MM.1S (cell line): Measurements from ENCODE around the gene AMACR.
A peak's percentile ranks its signal among the peaks of the same experiment; 100 is the strongest.

Experiments used
- DNase-seq: peaks from one replicate; pipeline ENCODE4 v3.0.0-alpha.2; 2015
- H2AFZ ChIP-seq: fragments of 300-600 bp; sonication (generic); 2 replicates; pipeline ENCODE4 v1.6.0; 2016; ENCODE audit warnings: antibody characterized with exemption, low read length
- H3F3A ChIP-seq: fragments of 300-600 bp; sonication (generic); 2 replicates; pipeline ENCODE4 v1.6.1; 2016; ENCODE audit warnings: mild to moderate bottlenecking, antibody characterized with exemption, low read length, moderate library complexity, mixed read lengths; ENCODE audit not compliant: insufficient read depth
- H3K27ac ChIP-seq: fragments of 300-600 bp; sonication (generic); 2 replicates; pipeline ENCODE4 v1.5.1; 2016; ENCODE audit warnings: mild to moderate bottlenecking, low read length
- H3K27me3 ChIP-seq: fragments of 300-600 bp; sonication (generic); replicated peaks from 2 replicates; pipeline ENCODE4 v1.6.0; 2016; ENCODE audit warnings: low read length; ENCODE audit not compliant: insufficient read depth
- H3K36me3 ChIP-seq: fragments of 300-600 bp; sonication (generic); replicated peaks from 2 replicates; pipeline ENCODE4 v1.6.1; 2016; ENCODE audit warnings: mild to moderate bottlenecking, low read length, mixed read lengths; ENCODE audit not compliant: insufficient read depth
- H3K4me1 ChIP-seq: fragments of 300-600 bp; sonication (generic); 2 replicates; pipeline ENCODE4 v1.6.1; 2016; ENCODE audit warnings: low read length, mixed read lengths
- H3K4me2 ChIP-seq: fragments of 300-600 bp; sonication (generic); 2 replicates; pipeline ENCODE4 v1.6.0; 2016; ENCODE audit warnings: low read depth, low read length
- H3K4me3 ChIP-seq: fragments of 300-600 bp; sonication (generic); 2 replicates; pipeline ENCODE4 v1.5.1; 2016; ENCODE audit warnings: low read length, mixed read lengths
- H3K79me2 ChIP-seq: fragments of 300-600 bp; sonication (generic); 2 replicates; pipeline ENCODE4 v1.6.1; 2016; ENCODE audit warnings: mixed run types, low read length, mixed read lengths
- H3K9ac ChIP-seq: fragments of 300-600 bp; sonication (generic); 2 replicates; pipeline ENCODE4 v1.6.1; 2016; ENCODE audit warnings: low read length, mixed read lengths
- H3K9me2 ChIP-seq: fragments of 300-600 bp; sonication (generic); replicated peaks from 2 replicates; pipeline ENCODE4 v1.6.1; 2016; ENCODE audit warnings: mild to moderate bottlenecking, low read length, mixed read lengths; ENCODE audit not compliant: insufficient read depth
- H3K9me3 ChIP-seq: fragments of 300-600 bp; sonication (generic); replicated peaks from 2 replicates; pipeline ENCODE4 v1.6.1; 2016; ENCODE audit warnings: mild to moderate bottlenecking, low read length, mixed read lengths; ENCODE audit not compliant: insufficient read depth
- H4K20me1 ChIP-seq: fragments of 300-600 bp; sonication (generic); 2 replicates; pipeline ENCODE4 v1.6.1; 2016; ENCODE audit warnings: mild to moderate bottlenecking, low read length, moderate library complexity, mixed read lengths; ENCODE audit not compliant: insufficient read depth
- EZH2 ChIP-seq: fragments of 300-600 bp; sonication (generic); optimal IDR thresholded peaks from 2 replicates; pipeline ENCODE3; 2017; ENCODE audit warnings: low read depth, mild to moderate bottlenecking, antibody characterized with exemption, low read length, mixed read lengths
- EZH2phosphoT487 ChIP-seq: fragments of 300-600 bp; sonication (generic); IDR thresholded peaks from 2 replicates; pipeline ENCODE4 v1.6.1; 2018; ENCODE audit warnings: antibody characterized with exemption, low read length
- TF ChIP-seq, protein P1 (sequence below): fragments of 300-600 bp; sonication (generic); IDR thresholded peaks from 2 replicates; pipeline ENCODE4 v1.5.1; 2016; ENCODE audit warnings: antibody characterized with exemption, low read length, mixed read lengths

The AMACR gene

DNA sequence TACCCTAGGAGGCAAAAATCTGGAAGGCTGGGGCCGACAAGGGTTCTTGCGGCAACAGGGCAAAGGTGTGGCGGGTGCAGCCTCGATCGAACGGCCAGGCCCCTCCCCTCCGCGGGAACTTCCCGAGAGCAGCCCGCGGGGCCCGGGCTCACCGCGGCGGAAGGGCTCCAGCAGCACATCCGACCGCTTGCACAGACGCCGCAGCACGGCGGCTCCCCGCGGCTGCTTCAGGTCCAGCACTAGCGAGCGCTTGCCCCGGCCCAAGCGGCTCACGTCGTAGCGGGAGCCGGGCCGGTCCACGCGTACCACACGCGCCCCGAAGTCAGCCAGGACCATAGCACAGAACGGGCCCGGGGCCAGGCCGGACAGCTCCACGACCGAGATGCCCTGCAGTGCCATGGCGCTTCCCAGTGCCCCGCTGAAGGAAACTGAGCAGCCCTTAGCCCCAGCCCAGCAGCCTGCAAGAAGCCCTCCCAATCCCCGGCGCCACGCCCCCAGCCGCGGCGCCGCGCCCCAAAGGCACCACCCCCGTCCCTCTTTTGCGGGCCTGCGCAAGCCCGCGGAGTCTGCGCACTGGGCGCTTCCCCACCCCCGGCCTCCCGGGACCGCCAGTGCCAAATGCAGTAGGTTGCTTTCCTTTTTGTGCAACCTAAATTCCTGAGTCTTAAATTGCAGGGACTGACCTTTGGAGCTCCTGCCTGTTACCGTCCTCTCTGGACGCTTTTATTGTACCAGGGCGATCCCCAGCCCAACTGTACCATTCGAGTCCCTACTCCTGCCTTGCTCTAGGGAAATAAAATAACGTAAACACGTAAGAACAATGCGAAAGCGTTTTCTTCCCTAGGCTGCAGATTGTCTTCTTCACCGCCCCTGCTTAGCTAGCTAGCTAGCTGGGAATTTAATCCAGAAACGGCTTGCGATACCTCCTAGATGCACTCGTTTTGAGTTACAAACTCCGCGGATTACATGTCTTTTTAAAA, at the start of gene AMACR:
Gene AMACR, minus strand, starts transcription at position 430 of the 980 bp plus-strand sequence. Its CDS starts 31 bp downstream, at position 399.
- no peaks in the 10 kb centered on the region for H3K36me3 ChIP-seq
- H3K27ac ChIP-seq: peak within 1 kb of the TSS; percentile 90
- H4K20me1 ChIP-seq: no peaks in the 10 kb centered on the region
- peak within 1 kb of the TSS; percentile 69 for H3K9ac ChIP-seq
- H3K4me1 ChIP-seq: peaks cover 8% of the 10 kb centered on the region
- peak within 1 kb of the TSS; percentile 87 for H2AFZ ChIP-seq
- peak within 1 kb of the TSS; percentile 85 for H3K4me2 ChIP-seq
- H3K9me3 ChIP-seq: no peaks in the 10 kb centered on the region
- no peaks in the 10 kb centered on the region for H3K79me2 ChIP-seq
- H3K9me2 ChIP-seq: no peaks in the 10 kb centered on the region
- no peaks in the 10 kb centered on the region for H3K27me3 ChIP-seq
- H3K4me3 ChIP-seq: peak within 1 kb of the TSS; percentile 82
- peaks cover 22% of the 10 kb centered on the region for H3F3A ChIP-seq
- no peak for TF ChIP-seq EZH2
- TF ChIP-seq, protein P1, sequence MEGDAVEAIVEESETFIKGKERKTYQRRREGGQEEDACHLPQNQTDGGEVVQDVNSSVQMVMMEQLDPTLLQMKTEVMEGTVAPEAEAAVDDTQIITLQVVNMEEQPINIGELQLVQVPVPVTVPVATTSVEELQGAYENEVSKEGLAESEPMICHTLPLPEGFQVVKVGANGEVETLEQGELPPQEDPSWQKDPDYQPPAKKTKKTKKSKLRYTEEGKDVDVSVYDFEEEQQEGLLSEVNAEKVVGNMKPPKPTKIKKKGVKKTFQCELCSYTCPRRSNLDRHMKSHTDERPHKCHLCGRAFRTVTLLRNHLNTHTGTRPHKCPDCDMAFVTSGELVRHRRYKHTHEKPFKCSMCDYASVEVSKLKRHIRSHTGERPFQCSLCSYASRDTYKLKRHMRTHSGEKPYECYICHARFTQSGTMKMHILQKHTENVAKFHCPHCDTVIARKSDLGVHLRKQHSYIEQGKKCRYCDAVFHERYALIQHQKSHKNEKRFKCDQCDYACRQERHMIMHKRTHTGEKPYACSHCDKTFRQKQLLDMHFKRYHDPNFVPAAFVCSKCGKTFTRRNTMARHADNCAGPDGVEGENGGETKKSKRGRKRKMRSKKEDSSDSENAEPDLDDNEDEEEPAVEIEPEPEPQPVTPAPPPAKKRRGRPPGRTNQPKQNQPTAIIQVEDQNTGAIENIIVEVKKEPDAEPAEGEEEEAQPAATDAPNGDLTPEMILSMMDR: no peak
- TF ChIP-seq EZH2phosphoT487: no peak
- peak; percentile 92 for DNase-seq

DNA sequence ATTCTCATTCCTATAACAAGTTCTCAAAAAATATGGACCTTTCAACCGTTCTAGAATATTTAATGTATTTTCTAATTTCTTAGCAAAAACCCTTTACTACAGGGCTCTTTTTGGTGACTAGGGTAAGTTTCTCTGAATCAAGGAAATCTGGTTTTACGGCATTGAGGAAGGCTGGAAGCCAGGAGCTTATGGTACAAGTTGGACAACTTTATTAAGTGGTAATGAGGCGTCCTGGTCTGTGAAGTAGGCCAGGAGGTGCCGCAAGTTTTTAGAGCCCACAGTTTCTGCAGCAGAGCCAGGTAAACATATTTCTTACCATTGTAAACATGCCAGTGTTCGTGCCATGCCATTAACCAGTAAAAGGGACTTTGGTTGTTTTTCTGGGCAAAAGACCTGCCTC, 49.7 kb upstream of the AMACR start:
- H3K9me2 ChIP-seq: no peaks in the 10 kb centered on the region
- no peak overlapping the region for H3K4me3 ChIP-seq
- no peaks in the 10 kb centered on the region for H3K4me1 ChIP-seq
- no peaks in the 10 kb centered on the region for H3K9me3 ChIP-seq
- no peaks in the 10 kb centered on the region for H4K20me1 ChIP-seq
- no peaks in the 10 kb centered on the region for H3K27me3 ChIP-seq
- H3K79me2 ChIP-seq: no peaks in the 10 kb centered on the region
- no peaks in the 10 kb centered on the region for H3K36me3 ChIP-seq
- no peak overlapping the region for H3K27ac ChIP-seq
- DNase-seq: no peak
- H3K9ac ChIP-seq: no peak overlapping the region
- no peak overlapping the region for H2AFZ ChIP-seq
- no peak overlapping the region for H3K4me2 ChIP-seq
- H3F3A ChIP-seq: no peaks in the 10 kb centered on the region
- no peak for TF ChIP-seq EZH2phosphoT487
- TF ChIP-seq, protein P1: no peak
- no peak for TF ChIP-seq EZH2

DNA sequence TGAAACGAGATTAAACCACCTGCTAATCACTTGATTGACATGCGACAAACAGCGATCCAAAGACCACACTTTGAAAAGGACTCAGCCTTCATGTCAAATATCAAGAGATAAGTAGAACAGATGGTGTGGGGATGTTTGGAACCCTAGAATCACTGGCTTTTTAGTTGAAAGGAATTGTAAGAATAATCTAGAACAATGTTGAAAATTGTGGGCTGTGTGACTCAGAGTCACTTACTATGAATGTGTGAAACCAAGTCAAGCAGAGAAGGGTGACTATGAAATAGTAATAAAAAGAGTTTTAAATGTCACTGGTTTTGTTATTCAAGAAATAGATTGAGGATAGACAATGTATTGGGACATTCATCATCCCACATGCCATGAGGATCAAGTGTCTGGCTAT, 49.3 kb upstream of the AMACR start:
- Histone ChIP-seq H3K79me2 (no peaks in the 10 kb centered on the region), H4K20me1 (no peaks in the 10 kb centered on the region), H3K36me3 (no peaks in the 10 kb centered on the region), H3K4me2 (no peak overlapping the region), H3K4me3 (no peak overlapping the region), H3K27me3 (no peaks in the 10 kb centered on the region), H2AFZ (no peak overlapping the region), H3F3A (no peaks in the 10 kb centered on the region), H3K9me3 (no peaks in the 10 kb centered on the region), H3K27ac (no peak overlapping the region), H3K9ac (no peak overlapping the region), H3K9me2 (no peaks in the 10 kb centered on the region), H3K4me1 (no peaks in the 10 kb centered on the region)
- TF ChIP-seq, protein P1: no peak
- TF ChIP-seq EZH2: no peak
- no peak for DNase-seq
